NCI-H1048 (cell line): ENCODE results near the gene HNRNPA1.
"Not testable (repeated sequence)": the region's sequence is repeated elsewhere in the genome, so short reads cannot be mapped to it uniquely, and the experiment has no call there.

Experiments used
- DNase-seq: peaks from one replicate; lab custom pipeline; 2025; lab: John Stamatoyannopoulos, UW

HNRNPA1 gene

DNA sequence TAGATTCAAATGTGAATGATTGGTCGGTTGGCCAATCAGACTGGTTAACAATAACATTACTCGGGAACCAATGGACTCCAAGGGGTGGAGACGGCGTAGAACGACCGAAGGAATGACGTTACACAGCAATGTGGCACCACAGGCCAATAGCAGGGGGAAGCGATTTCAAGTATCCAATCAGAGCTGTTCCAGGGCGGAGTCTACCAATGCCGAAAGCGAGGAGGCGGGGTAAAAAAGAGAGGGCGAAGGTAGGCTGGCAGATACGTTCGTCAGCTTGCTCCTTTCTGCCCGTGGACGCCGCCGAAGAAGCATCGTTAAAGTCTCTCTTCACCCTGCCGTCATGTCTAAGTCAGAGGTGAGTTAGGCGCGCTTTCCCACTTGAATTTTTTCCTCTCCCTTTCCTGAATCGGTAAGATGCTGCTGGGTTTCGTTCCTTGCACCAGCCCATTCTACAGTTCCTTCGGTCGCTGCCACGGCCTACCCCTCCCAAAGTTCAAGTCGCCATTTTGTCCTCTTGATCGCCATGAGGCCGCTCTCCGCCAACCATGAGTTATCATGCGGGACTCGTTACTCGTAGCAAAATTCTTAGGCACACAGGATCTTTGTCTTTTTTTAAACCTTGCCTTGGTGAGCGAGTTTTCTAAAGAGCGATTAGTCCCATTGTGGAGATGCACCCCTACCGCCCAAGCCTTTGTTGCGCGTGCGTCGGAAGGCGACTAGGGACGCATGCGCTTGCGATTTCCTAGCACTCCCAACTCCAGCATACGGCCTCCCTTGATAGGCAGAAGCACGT is at the start of gene HNRNPA1:
HNRNPA1 (plus strand) TSS at position 259 of the 793 bp plus-strand sequence; CDS start at position 341, 82 bp downstream.
- DNase-seq: peak; percentile 98

DNA sequence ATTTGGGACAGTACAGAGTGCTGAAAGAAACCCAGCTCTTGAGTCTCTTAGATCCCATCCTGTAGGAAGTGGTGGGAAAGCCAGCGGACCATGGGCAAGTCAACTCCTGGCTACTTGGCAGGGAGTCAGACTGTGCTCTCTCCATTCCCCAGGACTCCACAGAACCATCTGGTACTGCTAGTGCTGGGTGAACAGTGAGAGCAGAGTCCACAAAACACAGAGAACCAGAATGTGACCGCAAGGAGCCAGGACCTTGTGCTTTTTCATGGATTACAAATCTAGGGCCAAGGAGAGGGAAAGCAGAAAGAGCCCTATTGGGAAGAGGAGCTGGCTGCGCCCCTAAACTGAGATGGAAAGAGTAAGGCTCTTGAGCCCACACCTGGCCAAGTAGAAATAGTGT is 49.3 kb upstream of the HNRNPA1 start:
- DNase-seq: not testable (repeated sequence)

DNA sequence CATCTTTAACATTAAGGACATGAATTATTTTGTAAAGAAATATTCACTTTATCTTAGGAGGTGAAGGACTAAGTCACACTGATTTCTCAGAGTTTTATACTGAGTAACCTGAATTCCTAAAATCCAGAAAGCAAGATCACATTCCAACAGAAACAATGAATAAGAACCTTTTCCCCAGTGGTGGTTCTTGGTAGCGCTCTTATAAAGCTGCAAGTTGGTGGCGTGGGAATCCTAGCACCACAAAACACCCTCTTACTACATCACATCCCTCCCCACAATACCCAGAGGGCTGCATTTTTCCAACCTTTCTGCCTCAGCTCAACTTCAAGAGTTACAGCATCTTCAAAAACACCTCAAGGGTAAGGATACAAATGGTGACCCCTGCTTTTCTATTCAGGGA is 47.7 kb upstream of the HNRNPA1 start:
- DNase-seq: no peak

GRCh38 chr12:54238531-54238930 is 42.0 kb upstream of the HNRNPA1 start:
- no peak for DNase-seq

GRCh38 chr12:54239620-54240019 is 40.9 kb upstream of the HNRNPA1 start:
- peak; percentile 75 for DNase-seq

DNA sequence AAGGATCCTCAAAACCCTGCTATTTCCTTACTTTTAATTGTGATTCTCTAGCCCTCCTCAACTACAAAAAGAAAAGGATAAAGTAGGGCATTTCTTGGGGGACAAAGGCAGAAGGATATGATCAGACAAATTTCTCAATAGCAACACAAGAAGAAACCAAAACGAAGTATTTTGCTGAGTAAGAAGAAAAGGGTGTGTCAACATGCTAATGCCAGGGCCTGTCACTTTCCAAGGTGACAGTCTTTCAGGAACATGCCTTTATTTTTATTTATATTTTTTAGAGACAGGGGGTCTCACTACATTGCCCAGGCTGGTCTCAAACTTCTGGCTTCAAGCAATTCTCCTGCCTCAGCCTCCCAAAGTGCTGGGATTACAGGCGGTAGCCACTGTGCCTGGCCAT is 40.4 kb upstream of the HNRNPA1 start:
- DNase-seq: no peak

DNA sequence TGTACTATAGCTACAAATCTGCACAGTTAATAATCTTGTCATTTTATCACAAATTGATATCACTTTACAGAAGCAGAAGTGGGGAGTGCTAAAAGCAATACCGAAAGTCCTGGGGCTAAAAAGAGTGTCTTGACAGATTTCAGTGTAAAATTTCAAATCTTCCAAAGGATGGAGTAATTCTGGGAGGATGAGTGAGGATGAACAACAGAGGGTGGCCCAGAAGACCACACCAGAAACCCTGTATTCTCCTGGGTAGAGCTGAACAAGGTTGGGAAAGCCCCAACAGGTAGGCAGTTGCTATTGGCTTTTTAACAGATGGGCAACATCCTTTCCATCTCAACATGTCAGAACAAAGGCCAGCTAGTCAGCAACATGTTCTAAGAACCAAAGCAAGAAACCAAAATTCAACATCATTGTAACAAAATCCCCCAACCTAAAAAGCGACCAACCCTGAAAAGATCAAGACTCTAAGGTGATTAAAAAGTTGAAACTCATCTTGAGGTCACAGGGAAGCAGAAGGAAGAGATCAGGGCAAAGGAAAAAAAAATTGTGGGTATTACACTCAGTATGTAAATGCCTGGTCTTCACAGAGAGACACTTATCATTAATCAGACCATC is 39.4 kb upstream of the HNRNPA1 start:
- no peak for DNase-seq

- DNase-seq: no peak
Measured at GRCh38 chr12:54246011-54246641, 34.4 kb upstream of the HNRNPA1 start.

- no peak for DNase-seq
Measured at GRCh38 chr12:54249489-54249888, 31.0 kb upstream of the HNRNPA1 start.

- DNase-seq: no peak
Measured at GRCh38 chr12:54251667-54252284, 28.8 kb upstream of the HNRNPA1 start.

GRCh38 chr12:54253240-54253639 is 27.3 kb upstream of the HNRNPA1 start:
- no peak for DNase-seq

DNA sequence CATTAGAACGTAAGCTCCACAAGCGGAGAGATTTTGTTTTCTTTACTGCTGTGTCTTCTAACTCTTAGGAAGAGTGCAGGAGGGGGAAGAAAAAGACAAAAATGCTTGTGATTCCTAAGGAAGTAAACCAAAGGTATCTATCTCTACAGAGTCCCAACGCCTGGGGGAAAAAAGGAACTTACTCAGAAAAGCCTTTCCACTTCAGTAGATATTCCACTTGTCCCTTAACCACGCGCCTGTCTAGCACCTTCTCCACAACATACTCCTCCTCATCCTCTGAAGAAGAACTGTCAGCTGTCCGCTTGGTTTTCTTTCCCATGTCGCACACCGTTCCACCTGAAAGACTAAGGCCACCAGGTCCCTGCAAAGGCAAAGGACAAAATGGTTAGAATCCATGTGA is 23.2 kb upstream of the HNRNPA1 start:
- DNase-seq: no peak

- DNase-seq: no peak
Measured at GRCh38 chr12:54258201-54258681, 22.3 kb upstream of the HNRNPA1 start.

- DNase-seq: no peak
Measured at GRCh38 chr12:54259194-54260011, 21.1 kb upstream of the HNRNPA1 start.

DNA sequence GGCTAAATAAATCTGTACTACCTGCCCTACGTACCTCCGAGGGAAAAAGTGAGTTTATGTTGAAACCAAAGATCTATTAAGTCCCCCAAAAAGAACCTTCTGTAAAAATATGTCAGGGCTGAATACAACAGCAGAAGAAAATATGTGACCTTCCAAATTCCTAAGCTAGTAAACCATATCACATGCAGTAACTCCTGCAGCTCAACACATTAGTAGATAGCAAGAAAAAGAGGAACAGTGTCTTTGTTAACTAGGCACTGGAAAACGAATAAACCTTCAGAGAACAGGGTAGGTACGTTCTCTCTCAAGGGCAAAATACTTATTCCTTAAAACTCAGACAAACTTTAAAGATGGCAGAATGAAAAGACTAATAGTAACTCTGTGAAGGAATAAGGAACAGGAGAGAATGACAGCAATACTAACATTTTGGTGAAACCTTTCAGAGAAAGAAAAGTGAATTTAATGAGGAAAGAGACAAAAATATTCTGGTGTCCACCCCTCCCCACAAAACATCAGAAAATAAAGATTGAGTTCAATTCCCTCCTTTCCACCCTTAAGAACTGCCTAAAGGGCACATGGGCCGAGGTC is 18.6 kb upstream of the HNRNPA1 start:
- no peak for DNase-seq

- no peak for DNase-seq
Measured at GRCh38 chr12:54262403-54262925, 18.1 kb upstream of the HNRNPA1 start.

GRCh38 chr12:54265364-54265812 is 15.1 kb upstream of the HNRNPA1 start:
- DNase-seq: no peak

DNA sequence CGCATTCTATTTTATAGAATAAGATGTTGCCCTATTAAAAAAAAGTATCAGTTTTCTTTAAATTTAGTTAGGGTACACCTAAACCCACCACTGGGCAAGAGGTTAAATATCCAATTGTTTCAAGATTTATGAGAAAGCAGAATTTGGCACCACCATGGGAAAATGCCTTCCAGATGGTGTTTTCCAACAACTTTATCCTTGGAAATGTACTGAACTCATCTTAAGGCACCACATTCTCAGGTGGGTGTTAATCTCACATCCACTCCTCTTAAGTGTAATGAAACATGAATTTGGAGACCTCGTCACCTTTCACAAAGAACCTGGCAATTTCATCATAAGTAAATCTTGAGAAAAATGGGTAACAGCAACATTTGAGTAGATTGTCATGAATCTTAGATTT is 13.7 kb upstream of the HNRNPA1 start:
- no peak for DNase-seq

GRCh38 chr12:54270345-54270744 is 10.2 kb upstream of the HNRNPA1 start:
- DNase-seq: no peak

- DNase-seq: no peak
Measured at GRCh38 chr12:54272214-54272613, 8.3 kb upstream of the HNRNPA1 start.

GRCh38 chr12:54273981-54274380 is 6.5 kb upstream of the HNRNPA1 start:
- DNase-seq: no peak
